ENCODE results near the gene PHTF2. TPM values are rescaled to one million over a fixed set of nuclear protein-coding genes. Genes with fewer than 3 reads are reported as not detected.

PHTF2 gene
- total RNA-seq, 1 experiment from 2014 or later: 26.7 TPM

DNA sequence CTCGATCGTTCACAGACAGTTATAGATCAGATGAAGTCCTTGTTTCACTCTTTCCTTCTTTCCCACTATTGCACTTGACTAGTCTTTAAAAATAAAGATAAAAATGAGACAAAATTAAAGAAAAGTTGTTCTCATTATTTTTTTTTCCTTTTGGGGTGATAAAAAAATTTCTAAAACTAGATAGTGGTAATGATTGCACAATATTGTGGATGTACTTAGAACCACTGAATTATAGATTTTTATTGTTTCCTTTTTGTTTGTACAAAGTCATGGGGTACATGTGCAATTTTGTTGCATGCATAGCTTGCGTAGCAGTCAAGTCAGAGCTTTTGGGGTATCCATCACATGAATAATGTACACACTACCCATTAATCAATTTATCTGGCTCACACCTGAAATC, 97.3 kb downstream of the PHTF2 start:
- POLR2A ChIA-PET: no interaction called here
- CTCF ChIA-PET: interaction anchor here (0.6 kb wide), 1 partner anchor 125 kb away, joined by 3 read pairs; no protein-coding TSS in a partner anchor
- H2AFZ ChIP-seq (ENCODE audit: low read depth, low read length, poor library complexity, severe bottlenecking): no peak overlapping the region
- H3K27ac ChIP-seq (ENCODE audit: low read depth, low read length): no peak overlapping the region
- ATAC-seq (no peak), DNase-seq (ENCODE audit: low read depth, low spot score) (no peak)
- no peaks in the 10 kb centered on the region for H4K20me1 ChIP-seq (ENCODE audit: insufficient read depth)
- H3K4me3 ChIP-seq (replicated peaks in 1 of 2; ENCODE audit: low read depth in 1 of 2, low read length in 2 of 2): no peak overlapping the region
- intact Hi-C loops (cut with micrococcal nuclease): no loop called here
- RAD21 ChIA-PET (ENCODE audit: low non-redundant PET in 1 of 2, low total read pairs in 2 of 2, uncharacterized antibody in 2 of 2, unreplicated experiment in 2 of 2): no interaction called here
- no TSS peak for BruUV-seq (replicated peaks)
- H3K9me2 ChIP-seq (ENCODE audit: insufficient read depth): no peaks in the 10 kb centered on the region
- H3K4me2 ChIP-seq (ENCODE audit: low read length): no peak overlapping the region
- TF ChIP-seq, protein P1, sequence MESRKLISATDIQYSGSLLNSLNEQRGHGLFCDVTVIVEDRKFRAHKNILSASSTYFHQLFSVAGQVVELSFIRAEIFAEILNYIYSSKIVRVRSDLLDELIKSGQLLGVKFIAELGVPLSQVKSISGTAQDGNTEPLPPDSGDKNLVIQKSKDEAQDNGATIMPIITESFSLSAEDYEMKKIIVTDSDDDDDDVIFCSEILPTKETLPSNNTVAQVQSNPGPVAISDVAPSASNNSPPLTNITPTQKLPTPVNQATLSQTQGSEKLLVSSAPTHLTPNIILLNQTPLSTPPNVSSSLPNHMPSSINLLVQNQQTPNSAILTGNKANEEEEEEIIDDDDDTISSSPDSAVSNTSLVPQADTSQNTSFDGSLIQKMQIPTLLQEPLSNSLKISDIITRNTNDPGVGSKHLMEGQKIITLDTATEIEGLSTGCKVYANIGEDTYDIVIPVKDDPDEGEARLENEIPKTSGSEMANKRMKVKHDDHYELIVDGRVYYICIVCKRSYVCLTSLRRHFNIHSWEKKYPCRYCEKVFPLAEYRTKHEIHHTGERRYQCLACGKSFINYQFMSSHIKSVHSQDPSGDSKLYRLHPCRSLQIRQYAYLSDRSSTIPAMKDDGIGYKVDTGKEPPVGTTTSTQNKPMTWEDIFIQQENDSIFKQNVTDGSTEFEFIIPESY (IDR thresholded peaks at IDR 0.05; ENCODE audit: extremely low read depth, insufficient replicate concordance, low read length): no peak
- no peak for TF ChIP-seq JUND (IDR thresholded peaks at IDR 0.05)
- TF ChIP-seq, protein P2, sequence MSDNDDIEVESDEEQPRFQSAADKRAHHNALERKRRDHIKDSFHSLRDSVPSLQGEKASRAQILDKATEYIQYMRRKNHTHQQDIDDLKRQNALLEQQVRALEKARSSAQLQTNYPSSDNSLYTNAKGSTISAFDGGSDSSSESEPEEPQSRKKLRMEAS (IDR thresholded peaks at IDR 0.05): no peak
- TF ChIP-seq SIN3A (IDR thresholded peaks at IDR 0.05; ENCODE audit: low read depth): no peak
- TF ChIP-seq ZNF274 (IDR thresholded peaks at IDR 0.05; ENCODE audit: low read depth, low read length): no peak
- H3K9me3 ChIP-seq (ENCODE audit: control insufficient read depth in 1 of 2, insufficient read depth in 1 of 2, low read depth in 1 of 2, low read length in 2 of 2): no peaks in the 10 kb centered on the region
- no peaks in the 10 kb centered on the region for H3K27me3 ChIP-seq (ENCODE audit: insufficient read depth, low read length)
- H3K36me3 ChIP-seq (ENCODE audit: control insufficient read depth in 1 of 2, insufficient read depth in 2 of 2, low read length in 2 of 2): no peaks in the 10 kb centered on the region
- H3K79me2 ChIP-seq (ENCODE audit: insufficient read depth, low read length): no peaks in the 10 kb centered on the region; the same call in 1 of the 2 replicates
- no peak overlapping the region for H3K9ac ChIP-seq (ENCODE audit: low read length)
- H3K4me1 ChIP-seq (ENCODE audit: control insufficient read depth in 1 of 2, insufficient read depth in 2 of 2, low read length in 2 of 2): no peaks in the 10 kb centered on the region

DNA sequence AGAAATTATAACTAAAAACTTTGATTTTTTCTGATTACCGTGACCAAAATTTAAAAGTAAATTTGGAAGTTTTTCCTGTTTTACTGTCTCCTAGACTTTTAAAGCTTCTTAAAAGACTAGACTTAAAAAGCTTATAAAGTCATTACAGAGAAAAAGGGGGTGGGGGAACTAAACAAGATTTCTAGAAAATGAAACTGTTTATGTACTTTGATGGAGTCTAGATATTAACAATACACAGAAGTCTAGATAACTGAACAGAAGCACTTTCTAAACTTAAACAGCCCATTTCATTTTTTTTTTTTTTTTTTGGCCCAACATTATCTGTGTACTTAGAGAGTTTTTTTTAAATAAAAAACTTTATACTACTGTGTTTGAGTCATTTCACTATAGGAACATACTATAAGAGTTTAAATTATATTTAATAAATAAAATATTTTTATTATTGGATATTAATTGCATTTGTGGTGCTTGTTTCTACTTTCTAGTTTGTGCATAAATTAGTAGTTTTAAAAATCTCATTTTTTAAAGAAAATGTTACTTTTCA, 98.5 kb downstream of the PHTF2 start:
- DNase-seq (ENCODE audit: low read depth, low spot score) (no peak), ATAC-seq (no peak)
- Histone ChIP-seq H3K79me2 (ENCODE audit: insufficient read depth, low read length) (no peaks in the 10 kb centered on the region), H3K27me3 (ENCODE audit: insufficient read depth, low read length) (no peaks in the 10 kb centered on the region), H3K4me2 (ENCODE audit: low read length) (no peak overlapping the region), H3K9ac (ENCODE audit: low read length) (no peak overlapping the region), H4K20me1 (ENCODE audit: insufficient read depth) (no peaks in the 10 kb centered on the region), H3K36me3 (ENCODE audit: control insufficient read depth in 1 of 2, insufficient read depth in 2 of 2, low read length in 2 of 2) (no peaks in the 10 kb centered on the region), H3K9me3 (ENCODE audit: control insufficient read depth in 1 of 2, insufficient read depth in 1 of 2, low read depth in 1 of 2, low read length in 2 of 2) (no peaks in the 10 kb centered on the region), H2AFZ (ENCODE audit: low read depth, low read length, poor library complexity, severe bottlenecking) (no peak overlapping the region), H3K4me3 (replicated peaks in 1 of 2; ENCODE audit: low read depth in 1 of 2, low read length in 2 of 2) (no peak overlapping the region), H3K27ac (ENCODE audit: low read depth, low read length) (no peak overlapping the region), H3K4me1 (ENCODE audit: control insufficient read depth in 1 of 2, insufficient read depth in 2 of 2, low read length in 2 of 2) (no peaks in the 10 kb centered on the region), H3K9me2 (ENCODE audit: insufficient read depth) (no peaks in the 10 kb centered on the region)
- POLR2A ChIA-PET: no interaction called here
- CTCF ChIA-PET: no interaction called here
- RAD21 ChIA-PET (ENCODE audit: low non-redundant PET in 1 of 2, low total read pairs in 2 of 2, uncharacterized antibody in 2 of 2, unreplicated experiment in 2 of 2): no interaction called here
- no TSS peak for BruUV-seq (replicated peaks)
- intact Hi-C loops (cut with micrococcal nuclease): no loop called here
- TF ChIP-seq ZFX (IDR thresholded peaks at IDR 0.05) (no peak), TCF7L2 (IDR thresholded peaks at IDR 0.05; ENCODE audit: borderline replicate concordance, extremely low read depth, insufficient read depth, insufficient read length) (no peak), EZH2phosphoT487 (IDR thresholded peaks at IDR 0.05; ENCODE audit: borderline replicate concordance) (no peak), JUND (IDR thresholded peaks at IDR 0.05) (no peak), POLR2A (IDR thresholded peaks at IDR 0.05; ENCODE audit: borderline replicate concordance, extremely low read depth, insufficient read depth, insufficient read length) (no peak), EGR1 (IDR thresholded peaks at IDR 0.05; ENCODE audit: low read depth) (no peak), ZNF274 (IDR thresholded peaks at IDR 0.05; ENCODE audit: low read depth, low read length) (no peak), ELF1 (IDR thresholded peaks at IDR 0.05; ENCODE audit: borderline replicate concordance, low read depth) (no peak), FOSL1 (IDR thresholded peaks at IDR 0.05; ENCODE audit: low read depth) (no peak), YY1 (IDR thresholded peaks at IDR 0.05; ENCODE audit: extremely low read depth, insufficient replicate concordance, low read depth, low read length) (no peak)
- TF ChIP-seq, protein P3, sequence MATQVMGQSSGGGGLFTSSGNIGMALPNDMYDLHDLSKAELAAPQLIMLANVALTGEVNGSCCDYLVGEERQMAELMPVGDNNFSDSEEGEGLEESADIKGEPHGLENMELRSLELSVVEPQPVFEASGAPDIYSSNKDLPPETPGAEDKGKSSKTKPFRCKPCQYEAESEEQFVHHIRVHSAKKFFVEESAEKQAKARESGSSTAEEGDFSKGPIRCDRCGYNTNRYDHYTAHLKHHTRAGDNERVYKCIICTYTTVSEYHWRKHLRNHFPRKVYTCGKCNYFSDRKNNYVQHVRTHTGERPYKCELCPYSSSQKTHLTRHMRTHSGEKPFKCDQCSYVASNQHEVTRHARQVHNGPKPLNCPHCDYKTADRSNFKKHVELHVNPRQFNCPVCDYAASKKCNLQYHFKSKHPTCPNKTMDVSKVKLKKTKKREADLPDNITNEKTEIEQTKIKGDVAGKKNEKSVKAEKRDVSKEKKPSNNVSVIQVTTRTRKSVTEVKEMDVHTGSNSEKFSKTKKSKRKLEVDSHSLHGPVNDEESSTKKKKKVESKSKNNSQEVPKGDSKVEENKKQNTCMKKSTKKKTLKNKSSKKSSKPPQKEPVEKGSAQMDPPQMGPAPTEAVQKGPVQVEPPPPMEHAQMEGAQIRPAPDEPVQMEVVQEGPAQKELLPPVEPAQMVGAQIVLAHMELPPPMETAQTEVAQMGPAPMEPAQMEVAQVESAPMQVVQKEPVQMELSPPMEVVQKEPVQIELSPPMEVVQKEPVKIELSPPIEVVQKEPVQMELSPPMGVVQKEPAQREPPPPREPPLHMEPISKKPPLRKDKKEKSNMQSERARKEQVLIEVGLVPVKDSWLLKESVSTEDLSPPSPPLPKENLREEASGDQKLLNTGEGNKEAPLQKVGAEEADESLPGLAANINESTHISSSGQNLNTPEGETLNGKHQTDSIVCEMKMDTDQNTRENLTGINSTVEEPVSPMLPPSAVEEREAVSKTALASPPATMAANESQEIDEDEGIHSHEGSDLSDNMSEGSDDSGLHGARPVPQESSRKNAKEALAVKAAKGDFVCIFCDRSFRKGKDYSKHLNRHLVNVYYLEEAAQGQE (IDR thresholded peaks at IDR 0.05; ENCODE audit: low read depth): no peak
- TF ChIP-seq, protein P2 (IDR thresholded peaks at IDR 0.05): no peak

Measured in HCT116 (cell line).